HL-60 (cell line): ENCODE data around the gene PRPSAP2.

Experiments
- DNase-seq, 2 experiments: peaks; one replicate each; pipeline ENCODE4 v3.0.0-alpha.2; 2010 to 2020; ENCODE audit warnings: low read depth in 1 of 2, low spot score in 1 of 2
- H3K27ac ChIP-seq: fragments of 250-450 bp; sonication (Bioruptor Pico); replicated peaks from 2 replicates; pipeline ENCODE4 v1.5.1; 2020; ENCODE audit warnings: mild to moderate bottlenecking, moderate library complexity
- H3K27me3 ChIP-seq: fragments of 250-450 bp; sonication (Bioruptor Pico); 2 replicates; pipeline ENCODE4 v1.5.1; 2021; ENCODE audit warnings: mild to moderate bottlenecking, moderate library complexity; ENCODE audit not compliant: insufficient read depth, poor library complexity, severe bottlenecking
- H3K4me3 ChIP-seq: replicated peaks from 2 replicates; pipeline ENCODE4 v1.5.1; 2011; ENCODE audit warnings: mild to moderate bottlenecking, control low read depth, low read length; ENCODE audit not compliant: insufficient read depth
- CTCF ChIP-seq: IDR thresholded peaks from one replicate; pipeline ENCODE4 v1.5.1; 2011; ENCODE audit warnings: low read length, control low read depth, inconsistent platforms; ENCODE audit not compliant: insufficient read depth
- GABPA ChIP-seq: IDR thresholded peaks from 2 replicates; pipeline ENCODE4 v1.6.1; 2012; ENCODE audit warnings: low read depth
- POLR2AphosphoS5 ChIP-seq: IDR thresholded peaks from 2 replicates; pipeline ENCODE4 v1.6.1; 2012; ENCODE audit warnings: low read depth
- SPI1 ChIP-seq: IDR thresholded peaks from 2 replicates; pipeline ENCODE4 v1.6.1; 2012; ENCODE audit warnings: low read depth, mild to moderate bottlenecking, borderline replicate concordance
- TF ChIP-seq, protein P1 (sequence below): IDR thresholded peaks from 2 replicates; pipeline ENCODE4 v1.6.1; 2012; ENCODE audit warnings: low read depth; ENCODE audit not compliant: insufficient replicate concordance

The PRPSAP2 gene

DNA sequence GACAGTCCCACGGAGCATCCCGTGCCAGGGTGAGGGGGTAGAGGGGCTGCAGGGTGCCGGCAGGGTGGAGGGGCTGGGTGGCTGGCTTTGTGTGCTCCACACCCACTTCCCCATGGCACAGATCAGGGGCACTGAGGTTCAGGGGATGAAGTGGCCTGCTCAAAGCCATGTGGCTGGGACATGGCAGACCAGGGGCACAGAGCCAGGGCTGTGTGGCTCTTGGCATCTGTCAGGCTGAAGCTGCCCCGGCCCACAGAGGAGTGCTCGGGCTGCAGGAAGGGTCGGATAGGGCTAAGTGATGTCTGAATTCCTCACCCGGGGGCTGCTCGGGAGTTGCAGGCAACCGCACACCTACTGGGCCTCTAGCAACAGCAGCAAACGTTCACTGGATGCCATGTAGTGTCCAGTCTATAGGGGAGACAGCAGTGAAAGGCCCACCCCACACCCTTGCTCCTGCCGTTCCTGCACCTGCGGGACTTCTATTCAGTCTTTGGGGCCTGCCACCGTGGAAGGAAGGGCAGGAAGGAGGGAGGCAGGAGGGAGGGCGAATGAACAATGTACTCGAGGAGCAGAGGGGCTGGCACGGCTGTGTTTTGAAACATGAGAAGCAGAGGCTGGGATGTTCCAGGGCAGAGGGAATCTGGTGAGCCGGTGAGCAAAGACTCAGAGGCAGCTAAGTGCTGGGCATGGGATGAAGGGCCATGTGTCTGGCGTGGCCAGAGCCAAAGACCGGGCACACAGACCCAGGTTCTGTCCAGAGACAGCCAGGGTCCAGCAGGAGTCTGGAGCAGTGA is 109.1 kb downstream of the PRPSAP2 start:
- TF ChIP-seq GABPA (no peak), CTCF (no peak), POLR2AphosphoS5 (no peak), SPI1 (no peak)
- TF ChIP-seq, protein P1, sequence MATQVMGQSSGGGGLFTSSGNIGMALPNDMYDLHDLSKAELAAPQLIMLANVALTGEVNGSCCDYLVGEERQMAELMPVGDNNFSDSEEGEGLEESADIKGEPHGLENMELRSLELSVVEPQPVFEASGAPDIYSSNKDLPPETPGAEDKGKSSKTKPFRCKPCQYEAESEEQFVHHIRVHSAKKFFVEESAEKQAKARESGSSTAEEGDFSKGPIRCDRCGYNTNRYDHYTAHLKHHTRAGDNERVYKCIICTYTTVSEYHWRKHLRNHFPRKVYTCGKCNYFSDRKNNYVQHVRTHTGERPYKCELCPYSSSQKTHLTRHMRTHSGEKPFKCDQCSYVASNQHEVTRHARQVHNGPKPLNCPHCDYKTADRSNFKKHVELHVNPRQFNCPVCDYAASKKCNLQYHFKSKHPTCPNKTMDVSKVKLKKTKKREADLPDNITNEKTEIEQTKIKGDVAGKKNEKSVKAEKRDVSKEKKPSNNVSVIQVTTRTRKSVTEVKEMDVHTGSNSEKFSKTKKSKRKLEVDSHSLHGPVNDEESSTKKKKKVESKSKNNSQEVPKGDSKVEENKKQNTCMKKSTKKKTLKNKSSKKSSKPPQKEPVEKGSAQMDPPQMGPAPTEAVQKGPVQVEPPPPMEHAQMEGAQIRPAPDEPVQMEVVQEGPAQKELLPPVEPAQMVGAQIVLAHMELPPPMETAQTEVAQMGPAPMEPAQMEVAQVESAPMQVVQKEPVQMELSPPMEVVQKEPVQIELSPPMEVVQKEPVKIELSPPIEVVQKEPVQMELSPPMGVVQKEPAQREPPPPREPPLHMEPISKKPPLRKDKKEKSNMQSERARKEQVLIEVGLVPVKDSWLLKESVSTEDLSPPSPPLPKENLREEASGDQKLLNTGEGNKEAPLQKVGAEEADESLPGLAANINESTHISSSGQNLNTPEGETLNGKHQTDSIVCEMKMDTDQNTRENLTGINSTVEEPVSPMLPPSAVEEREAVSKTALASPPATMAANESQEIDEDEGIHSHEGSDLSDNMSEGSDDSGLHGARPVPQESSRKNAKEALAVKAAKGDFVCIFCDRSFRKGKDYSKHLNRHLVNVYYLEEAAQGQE = no peak
- Histone ChIP-seq H3K27me3 (no peaks in the 10 kb centered on the region), H3K4me3 (no peak overlapping the region), H3K27ac (no peak overlapping the region)
- DNase-seq = no peak

DNA sequence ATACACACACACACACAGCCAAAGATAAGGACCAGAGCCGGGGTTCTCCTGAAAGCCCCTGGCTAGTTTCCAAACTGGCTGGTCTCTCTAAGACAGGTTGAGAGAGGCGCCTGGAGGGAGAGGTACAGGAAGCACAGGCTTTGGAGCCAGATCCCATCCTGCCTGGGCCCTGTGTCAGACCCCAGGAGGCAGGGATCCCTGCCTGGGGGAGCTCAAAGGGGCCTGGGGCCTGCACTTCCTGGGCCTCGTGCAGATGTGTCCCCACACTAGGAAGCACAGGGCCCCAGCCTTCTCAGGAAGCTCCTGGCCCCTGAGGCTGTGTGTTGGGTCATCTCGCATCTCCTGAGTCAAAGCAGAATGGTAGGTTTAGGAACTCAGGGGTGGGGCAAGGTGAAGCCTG is 110.0 kb downstream of the PRPSAP2 start:
- no peaks in the 10 kb centered on the region for H3K27me3 ChIP-seq
- TF ChIP-seq CTCF (no peak), GABPA (no peak), SPI1 (no peak)
- TF ChIP-seq, protein P1 = no peak
- DNase-seq = no peak
- no peak overlapping the region for H3K4me3 ChIP-seq
- no peak overlapping the region for H3K27ac ChIP-seq

- TF ChIP-seq SPI1 = no peak
- TF ChIP-seq CTCF = no peak
- no peak for TF ChIP-seq POLR2AphosphoS5
- TF ChIP-seq GABPA = no peak
- TF ChIP-seq, protein P1 = no peak
These were observed 110.4 kb downstream of the PRPSAP2 start for GRCh38 chr17:18968345-18968744.

More at GRCh38 chr17:18968345-18968744, 110.4 kb downstream of the PRPSAP2 start:
- Histone ChIP-seq H3K4me3 (no peak overlapping the region), H3K27ac (no peak overlapping the region), H3K27me3 (no peaks in the 10 kb centered on the region)
- DNase-seq = no peak
